GM19372 (cell line): ENCODE data around the gene PCK1.

Source experiments
- ATAC-seq: cut with Tn5 transposase; IDR thresholded peaks from one replicate; pipeline ENCODE4 v1.9.1; 2021; ENCODE audit warnings: mild to moderate bottlenecking, low read depth, moderate library complexity; ENCODE audit not compliant: unreplicated experiment

PCK1 gene

GRCh38 chr20:57600320-57601210 is 39.7 kb downstream of the PCK1 start:
- ATAC-seq, result no peak

- no peak for ATAC-seq
Observed at GRCh38 chr20:57601211-57601570, 40.3 kb downstream of the PCK1 start.

GRCh38 chr20:57601737-57602136 is 40.8 kb downstream of the PCK1 start:
- ATAC-seq, result no peak

GRCh38 chr20:57603120-57603519 is 42.2 kb downstream of the PCK1 start:
- ATAC-seq, result no peak

GRCh38 chr20:57605045-57605444 is 44.1 kb downstream of the PCK1 start:
- no peak for ATAC-seq

- no peak for ATAC-seq
Observed at GRCh38 chr20:57605878-57606277, 45.0 kb downstream of the PCK1 start.

- no peak for ATAC-seq
Observed at GRCh38 chr20:57608516-57608915, 47.6 kb downstream of the PCK1 start.

- no peak for ATAC-seq
Observed at GRCh38 chr20:57609086-57609841, 48.4 kb downstream of the PCK1 start.

- ATAC-seq, result no peak
Observed at GRCh38 chr20:57609842-57610167, 48.9 kb downstream of the PCK1 start.

- ATAC-seq, result no peak
Observed at GRCh38 chr20:57610261-57610952, 49.5 kb downstream of the PCK1 start.

GRCh38 chr20:57611586-57612311 is 50.8 kb downstream of the PCK1 start:
- no peak for ATAC-seq

GRCh38 chr20:57612436-57612835 is 51.5 kb downstream of the PCK1 start:
- no peak for ATAC-seq

- no peak for ATAC-seq
Observed at GRCh38 chr20:57612916-57613315, 52.0 kb downstream of the PCK1 start.

GRCh38 chr20:57613481-57613921 is 52.6 kb downstream of the PCK1 start:
- no peak for ATAC-seq

GRCh38 chr20:57614490-57615444 is 53.9 kb downstream of the PCK1 start:
- no peak for ATAC-seq

- no peak for ATAC-seq
Observed at GRCh38 chr20:57615445-57615811, 54.5 kb downstream of the PCK1 start.

- ATAC-seq, result no peak
Observed at GRCh38 chr20:57616143-57616951, 55.4 kb downstream of the PCK1 start.

GRCh38 chr20:57617079-57617795 is 56.3 kb downstream of the PCK1 start:
- ATAC-seq, result no peak
